ENCODE measurements around the gene KAT2B. TPM values are rescaled to one million over a fixed set of nuclear protein-coding genes. Genes with fewer than 3 reads are reported as not detected.
"Not testable (repeated sequence)": the region's sequence is repeated elsewhere in the genome, so short reads cannot be mapped to it uniquely, and the experiment has no call there.

The KAT2B gene
- polyA plus RNA-seq, 3 donors: 21.8 to 27.4 (median 22.8) TPM

DNA sequence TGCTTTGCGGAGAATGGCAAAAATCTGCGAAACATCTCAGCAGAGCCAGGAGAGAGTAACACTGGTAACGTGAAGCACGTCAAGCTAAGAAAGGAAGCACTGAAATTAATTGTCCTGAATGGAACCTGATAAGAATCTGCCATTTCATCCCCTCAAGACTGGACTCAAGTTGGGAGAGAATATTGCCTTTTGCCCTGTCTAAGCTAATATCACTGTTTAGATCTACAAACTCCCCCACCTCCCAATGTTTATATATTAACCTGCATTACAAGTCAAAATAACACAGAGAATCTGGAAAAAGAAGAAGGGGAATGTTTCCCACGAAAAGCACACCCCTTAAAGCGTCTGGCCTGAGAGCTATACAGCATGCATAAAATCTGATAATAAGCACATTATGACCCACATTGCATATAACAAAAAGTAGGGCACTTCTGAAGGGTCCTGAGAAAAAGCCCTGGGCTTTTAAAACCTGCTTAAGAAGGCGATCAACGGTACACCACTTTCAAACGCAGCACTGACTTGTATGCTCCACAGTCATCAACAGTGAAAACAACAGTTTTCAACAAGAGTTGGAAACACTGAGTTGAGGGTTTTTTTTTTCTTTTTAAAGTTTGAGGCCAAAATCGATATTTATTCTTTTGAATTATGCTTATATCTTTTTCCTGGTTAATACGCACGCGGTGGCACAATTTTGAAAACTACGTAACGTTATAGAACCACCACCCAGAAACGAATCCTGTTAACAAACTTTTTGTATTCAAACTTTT is 1.4 kb upstream of the KAT2B start:
- peak in 1 of 11 donors; percentile 28 for DNase-seq (ENCODE audit: extremely low read depth in 1 of 11, low read depth in 9 of 11, low spot score in 4 of 11)

GRCh38 chr3:20039466-20039764 is 831 bp upstream of the KAT2B start:
- DNase-seq (ENCODE audit: extremely low read depth in 1 of 11, low read depth in 9 of 11, low spot score in 4 of 11): no peak

- peak in 7 of 11 donors; percentile 49 to 65 (median 57) for DNase-seq (ENCODE audit: extremely low read depth in 1 of 11, low read depth in 9 of 11, low spot score in 4 of 11)
These were observed 426 bp downstream of the KAT2B start for GRCh38 chr3:20040548-20041196.

DNA sequence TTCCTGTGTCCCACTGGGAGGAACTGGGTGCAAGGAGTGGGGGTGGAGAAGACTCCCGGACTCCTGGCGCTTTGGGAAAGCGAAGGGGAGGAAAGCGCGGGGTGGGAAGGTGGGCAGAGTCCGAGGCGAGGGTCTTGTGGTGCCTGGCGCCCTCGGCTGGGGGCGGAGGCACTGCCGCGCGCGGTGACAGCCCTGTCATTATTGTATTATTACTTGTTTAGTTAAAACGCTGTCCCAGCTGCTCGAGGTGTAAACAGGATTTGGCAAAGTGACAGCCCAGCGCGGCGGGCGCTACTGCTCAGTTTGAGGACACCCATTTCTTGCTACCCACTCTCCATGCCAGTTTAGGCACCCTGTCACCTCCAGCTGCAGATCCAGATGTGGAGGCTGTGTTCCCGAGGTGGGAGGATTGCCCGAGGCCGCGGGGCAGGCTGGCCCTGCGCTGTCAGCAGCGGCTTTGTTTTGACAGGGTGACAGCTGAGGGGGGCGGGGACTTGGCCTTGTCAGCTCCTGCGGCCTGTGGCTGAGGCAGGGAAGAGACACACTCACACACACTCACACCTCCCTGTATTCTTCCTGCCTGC is 1.0 kb downstream of the KAT2B start:
- peak in 6 of 11 donors; percentile 49 to 67 (median 54) for DNase-seq (ENCODE audit: extremely low read depth in 1 of 11, low read depth in 9 of 11, low spot score in 4 of 11)

- no peak for DNase-seq (ENCODE audit: extremely low read depth in 1 of 11, low read depth in 9 of 11, low spot score in 4 of 11)
These were observed 2.1 kb downstream of the KAT2B start for GRCh38 chr3:20042331-20042730.

DNA sequence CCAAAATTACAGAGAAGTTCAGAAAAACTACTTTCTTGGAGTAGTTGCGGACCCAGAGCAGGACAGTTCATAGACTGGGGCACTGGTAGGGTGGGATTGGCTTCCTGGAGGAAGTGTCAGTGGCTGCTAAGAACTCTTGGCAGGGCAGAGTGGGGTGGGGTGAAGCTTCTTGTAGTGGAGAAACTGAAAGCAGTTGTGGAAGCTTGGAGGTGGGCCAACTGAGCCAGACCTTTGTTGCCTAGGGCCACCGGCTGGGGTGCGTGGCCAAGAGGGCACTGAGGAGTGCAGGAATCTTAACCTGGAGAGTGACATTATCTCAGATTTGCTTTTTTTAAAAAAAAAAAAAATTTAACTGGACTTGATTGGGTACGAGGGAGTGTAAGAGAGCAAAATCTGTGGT is 3.1 kb downstream of the KAT2B start:
- DNase-seq (ENCODE audit: extremely low read depth in 1 of 11, low read depth in 9 of 11, low spot score in 4 of 11): no peak

GRCh38 chr3:20043825-20044224 is 3.6 kb downstream of the KAT2B start:
- DNase-seq (ENCODE audit: extremely low read depth in 1 of 11, low read depth in 9 of 11, low spot score in 4 of 11): no peak

- DNase-seq (ENCODE audit: extremely low read depth in 1 of 11, low read depth in 9 of 11, low spot score in 4 of 11): not testable (repeated sequence)
These were observed 4.9 kb downstream of the KAT2B start for GRCh38 chr3:20045141-20045540.

DNA sequence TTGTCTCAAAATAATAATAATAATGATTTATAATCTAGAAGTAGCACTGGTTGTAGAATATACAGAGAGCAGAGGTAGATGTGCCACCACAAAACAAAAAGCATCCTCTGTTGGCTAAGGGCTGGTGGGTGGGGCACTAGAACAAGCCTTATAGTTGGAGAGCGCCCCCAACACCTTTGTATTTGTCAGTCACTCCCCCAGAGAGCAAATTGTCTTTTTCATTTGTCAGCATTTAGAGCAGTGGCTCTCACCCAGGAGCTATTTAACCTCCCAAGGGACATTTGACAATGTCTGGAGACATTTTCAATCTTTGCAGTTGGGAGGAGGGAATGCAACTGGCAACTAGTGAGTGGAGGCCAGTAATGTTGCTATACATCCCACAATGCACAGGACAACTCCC is 6.3 kb downstream of the KAT2B start:
- no peak for DNase-seq (ENCODE audit: extremely low read depth in 1 of 11, low read depth in 9 of 11, low spot score in 4 of 11)

DNA sequence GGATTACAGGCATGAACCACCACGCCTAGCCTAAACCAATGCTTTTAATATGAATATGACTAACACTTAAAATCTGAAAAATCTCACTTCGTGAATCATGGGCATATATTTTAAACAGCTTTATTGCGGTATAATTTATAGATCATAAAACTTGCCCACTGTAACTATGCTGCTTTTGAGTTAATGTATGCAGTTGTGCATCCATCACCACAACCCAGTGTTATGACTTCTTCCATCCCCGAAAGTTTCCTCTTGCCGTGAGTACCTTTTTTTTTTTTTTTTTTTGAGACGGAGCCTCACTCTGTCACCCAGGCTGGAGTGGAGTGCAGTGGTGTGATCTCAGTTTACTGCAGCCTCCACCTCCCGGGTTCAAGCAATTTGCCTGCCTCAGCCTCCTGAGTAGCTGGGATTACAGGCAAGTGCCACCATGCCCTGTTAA is 7.1 kb downstream of the KAT2B start:
- DNase-seq (ENCODE audit: extremely low read depth in 1 of 11, low read depth in 9 of 11, low spot score in 4 of 11): no peak

DNA sequence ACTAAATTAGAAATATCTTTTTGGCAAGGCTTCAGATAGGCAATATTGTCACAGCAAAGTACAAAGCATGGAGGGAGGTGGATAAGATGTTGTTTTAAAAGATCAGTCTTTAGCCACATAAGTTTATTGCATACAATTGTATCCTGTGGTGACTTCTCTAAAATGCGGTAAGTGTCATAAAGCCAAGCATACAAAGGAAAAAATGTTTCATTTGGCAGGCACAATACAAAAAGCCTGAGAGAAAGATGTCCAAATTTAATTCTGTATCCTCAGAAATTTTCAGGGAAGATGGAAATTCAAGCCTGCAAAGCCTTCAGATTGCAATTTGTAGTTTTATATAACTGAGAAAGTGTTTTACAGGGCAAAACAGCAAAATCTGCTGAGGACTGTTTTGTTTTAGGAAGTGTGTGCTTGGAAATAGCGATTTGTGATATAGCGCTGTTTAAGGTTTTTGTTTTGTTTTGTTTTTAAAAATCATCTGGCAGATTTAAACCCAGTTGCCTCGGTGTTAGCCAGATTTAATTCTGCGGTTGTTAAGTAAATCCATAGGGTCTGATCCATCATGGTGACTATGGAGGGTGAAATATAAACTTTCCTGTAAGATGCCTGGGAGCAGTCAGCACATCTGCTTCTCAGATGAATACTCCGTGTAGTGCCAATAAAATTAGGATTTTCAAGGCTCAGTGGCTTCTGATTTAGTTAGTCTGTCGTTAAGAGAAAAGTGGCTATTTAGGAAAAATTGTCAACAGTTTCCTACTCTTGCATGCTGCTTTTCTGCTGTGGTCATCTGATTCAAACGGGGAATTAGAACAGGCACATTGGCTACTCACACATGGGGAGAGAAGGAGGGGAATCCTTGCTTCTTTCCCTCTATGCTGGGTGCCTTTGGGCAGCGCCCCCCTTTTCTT is 8.0 kb downstream of the KAT2B start:
- DNase-seq (ENCODE audit: extremely low read depth in 1 of 11, low read depth in 9 of 11, low spot score in 4 of 11): no peak

DNA sequence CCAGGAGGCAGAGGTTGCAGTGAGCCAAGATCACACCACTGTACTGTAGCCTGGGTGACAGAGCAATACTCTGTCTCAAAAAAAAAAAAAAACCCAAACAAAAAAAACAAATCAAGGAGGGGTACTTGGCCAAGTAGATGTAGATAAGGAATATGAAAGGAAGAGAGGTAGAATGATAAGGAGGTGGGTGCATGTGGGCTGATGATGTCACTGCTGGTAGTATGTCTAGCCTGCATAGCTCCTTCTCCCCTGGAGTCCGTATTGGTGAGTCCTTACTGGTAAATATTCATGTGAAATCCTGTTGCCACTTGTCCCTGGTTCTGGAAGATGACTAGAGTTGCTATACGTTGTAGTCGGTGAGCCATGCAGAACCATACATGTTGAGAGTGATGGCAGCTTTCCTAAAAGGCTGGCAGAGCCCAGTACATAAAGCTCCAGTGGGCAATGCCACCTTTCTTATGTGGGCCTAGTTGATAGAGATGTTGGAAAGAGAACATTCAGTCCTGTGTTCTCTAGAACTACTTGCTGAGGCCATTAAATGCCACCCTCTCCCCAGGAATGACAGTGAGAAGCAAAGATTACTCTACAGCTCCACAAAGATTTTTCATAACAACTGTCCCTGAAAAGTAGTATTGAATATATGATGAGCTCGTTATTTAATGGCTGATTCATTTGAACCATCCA is 11.0 kb downstream of the KAT2B start:
- no peak for DNase-seq (ENCODE audit: extremely low read depth in 1 of 11, low read depth in 9 of 11, low spot score in 4 of 11)

DNA sequence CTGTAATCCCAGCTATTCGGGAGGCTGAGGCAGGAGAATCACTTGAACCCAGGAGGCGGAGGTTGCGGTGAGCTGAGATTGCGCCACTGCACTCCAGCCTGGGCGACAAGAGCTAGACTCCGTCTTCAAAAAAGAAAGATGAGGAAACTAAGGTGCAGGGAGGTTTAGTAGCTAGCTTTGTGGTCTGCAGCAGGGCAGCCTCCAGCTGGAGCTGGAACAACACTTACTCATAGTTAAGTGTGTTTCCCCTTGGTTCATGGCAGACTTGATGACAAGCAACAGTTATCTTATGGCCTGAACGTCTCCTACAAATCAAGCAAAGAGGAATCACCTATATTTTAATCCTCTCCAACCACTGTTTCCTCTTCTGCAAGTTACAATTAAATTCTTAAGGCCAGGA is 12.6 kb downstream of the KAT2B start:
- no peak for DNase-seq (ENCODE audit: extremely low read depth in 1 of 11, low read depth in 9 of 11, low spot score in 4 of 11)

GRCh38 chr3:20054549-20054987 is 14.3 kb downstream of the KAT2B start:
- peak in 1 of 11 donors; percentile 46 for DNase-seq (ENCODE audit: extremely low read depth in 1 of 11, low read depth in 9 of 11, low spot score in 4 of 11)

DNA sequence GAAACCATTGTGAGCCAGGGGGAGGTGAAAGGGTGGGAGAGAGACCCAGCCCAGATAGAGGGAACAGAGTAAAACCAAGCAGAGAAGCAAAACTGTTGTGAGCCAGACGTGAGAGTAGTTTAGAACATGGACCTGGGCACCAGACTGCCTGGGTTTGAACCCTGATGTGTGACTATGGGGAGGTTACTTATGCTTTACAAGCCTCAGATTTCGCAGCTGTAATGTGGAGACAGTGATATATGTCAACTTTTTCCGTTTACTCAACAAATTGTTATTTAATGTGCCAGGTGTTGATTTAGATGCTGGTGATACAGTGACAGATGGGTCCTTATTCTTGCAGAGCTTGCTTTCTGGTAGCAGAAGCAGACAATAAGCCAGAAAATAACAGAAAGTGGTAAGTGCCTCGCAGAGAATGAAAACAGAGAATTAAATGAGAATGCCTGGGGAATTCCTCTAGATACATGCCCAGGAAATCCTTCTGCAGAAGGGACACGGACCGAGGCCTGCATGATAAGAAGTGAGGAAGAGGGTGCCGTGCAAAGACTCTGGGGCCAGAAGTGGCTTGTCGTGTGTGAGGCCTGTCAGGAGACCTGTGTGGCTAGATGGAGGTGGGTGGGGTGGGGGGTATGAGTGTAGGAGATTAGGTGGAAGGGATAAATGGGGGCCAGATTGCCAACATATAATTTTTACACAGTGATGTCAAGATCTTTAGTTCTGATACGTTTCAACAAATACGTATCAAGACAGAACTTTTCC is 15.0 kb downstream of the KAT2B start:
- no peak for DNase-seq (ENCODE audit: extremely low read depth in 1 of 11, low read depth in 9 of 11, low spot score in 4 of 11)

DNA sequence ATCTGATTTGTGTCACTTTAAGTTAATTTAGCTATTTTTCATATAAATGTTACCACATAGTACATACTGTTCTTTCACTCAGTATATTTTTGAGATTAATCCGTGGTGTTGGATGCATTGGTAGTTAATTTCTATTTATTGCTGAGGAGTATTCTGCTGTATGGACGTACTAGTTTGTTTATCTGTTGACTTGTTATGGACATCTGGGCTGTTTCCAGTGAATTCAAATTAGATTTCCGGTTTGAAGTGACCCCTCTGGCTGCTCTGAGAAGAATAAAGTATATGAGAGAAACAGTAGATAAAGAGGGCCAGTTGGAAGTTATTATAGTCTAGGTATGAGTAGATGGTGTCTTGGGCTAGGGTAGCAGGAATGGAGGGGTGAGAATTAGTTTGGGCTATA is 15.6 kb downstream of the KAT2B start:
- DNase-seq (ENCODE audit: extremely low read depth in 1 of 11, low read depth in 9 of 11, low spot score in 4 of 11): no peak

DNA sequence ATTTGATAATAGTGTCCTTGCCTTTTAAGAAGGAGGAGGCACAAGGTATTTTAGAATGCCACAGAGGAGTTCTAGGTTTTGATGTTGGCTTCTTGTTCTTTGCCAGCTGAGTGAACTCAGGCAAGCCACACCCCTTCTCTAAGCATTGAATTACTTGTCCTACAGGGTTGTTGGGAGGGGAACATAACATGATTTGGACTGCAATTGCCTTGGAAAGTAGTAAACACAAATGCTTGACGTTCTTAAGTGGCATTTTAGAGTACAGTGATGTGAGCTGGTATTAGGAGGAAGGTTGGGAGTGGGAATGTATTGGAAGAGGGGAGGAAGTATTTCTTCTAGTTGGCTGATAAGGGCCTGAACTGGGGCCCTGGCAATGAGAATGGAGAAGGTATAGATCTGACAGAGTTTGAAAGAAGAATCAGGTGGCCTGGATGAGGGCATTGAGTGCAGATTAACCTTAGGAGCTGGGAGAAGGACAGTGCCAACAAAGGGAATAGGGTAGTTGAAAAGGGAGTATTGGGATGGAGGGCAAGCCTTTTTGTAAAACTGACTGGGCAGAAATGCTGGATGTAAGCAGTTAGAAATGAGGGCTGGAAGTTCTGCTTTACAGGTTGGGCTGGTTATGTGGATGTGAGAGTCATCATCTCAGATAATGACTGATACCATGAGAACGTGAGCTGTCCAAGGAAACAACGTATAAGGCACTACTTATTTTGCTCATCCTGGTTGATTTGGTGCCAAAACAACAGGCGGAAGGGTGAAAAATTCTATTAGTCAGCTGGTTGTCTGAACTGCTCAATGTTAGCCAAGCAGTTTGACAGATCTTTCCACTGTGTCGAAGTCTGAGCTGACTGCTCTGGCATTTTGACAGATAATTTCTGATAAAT is 16.7 kb downstream of the KAT2B start:
- DNase-seq (ENCODE audit: extremely low read depth in 1 of 11, low read depth in 9 of 11, low spot score in 4 of 11): no peak

Measured in renal cortex interstitium (tissue), 11 donors.